ENCODE data around the gene PRH1. TPM values are rescaled to one million over a fixed set of nuclear protein-coding genes. Genes with fewer than 3 reads are reported as not detected.

The PRH1 gene
- total and polyA plus RNA-seq, 8 donors, result 1.5 to 77.6 (median 16.9) TPM

GRCh38 chr12:10873378-10873777 is 10.7 kb downstream of the PRH1 start:
- Histone ChIP-seq H3K4me3 (no peak overlapping the region), H3K4me1 (peaks cover 0 to 4% (median 0%) of the 10 kb centered on the region in 4 donors), H3K9me3 (peaks cover 0 to 4% (median 0%) of the 10 kb centered on the region in 4 donors), H3K27ac (no peak overlapping the region), H3K36me3 (peaks cover 5 to 18% (median 13%) of the 10 kb centered on the region in 4 donors), H3K27me3 (no peaks in the 10 kb centered on the region)
- 19 to 47% (median 39%) methylated on average over 2 of the region's 2 CpGs for WGBS, 5 donors
- no peak for DNase-seq
- no peak for TF ChIP-seq POLR2AphosphoS5 (IDR thresholded peaks at IDR 0.05)
- TF ChIP-seq EP300 (IDR thresholded peaks at IDR 0.05), result no peak
- TF ChIP-seq CTCF (IDR thresholded peaks at IDR 0.05), result no peak
- no peak for TF ChIP-seq POLR2A (IDR thresholded peaks at IDR 0.05)
- intact Hi-C loops (cut with DNase I; ENCODE audit: low total_unique reads), result no loop called here

- Histone ChIP-seq H3K9me3 (peaks cover 0 to 3% (median 0%) of the 10 kb centered on the region in 4 donors), H3K36me3 (no peaks in the 10 kb centered on the region), H3K27ac (no peak overlapping the region), H3K27me3 (no peaks in the 10 kb centered on the region), H3K4me1 (no peaks in the 10 kb centered on the region), H3K4me3 (no peak overlapping the region)
- WGBS, 5 donors, result 48 to 75% (median 57%) methylated on average over 2 of the region's 2 CpGs
- intact Hi-C loops (cut with DNase I; ENCODE audit: low total_unique reads), result no loop called here
- peak in 1 of 2 donors; percentile 22 for DNase-seq
- TF ChIP-seq EP300 (IDR thresholded peaks at IDR 0.05), result no peak
- no peak for TF ChIP-seq POLR2A (IDR thresholded peaks at IDR 0.05)
- peak in 1 of 7 experiments; percentile 24 for TF ChIP-seq CTCF (IDR thresholded peaks at IDR 0.05)
- TF ChIP-seq POLR2AphosphoS5 (IDR thresholded peaks at IDR 0.05), result no peak
Measured at GRCh38 chr12:10867381-10867780, 16.7 kb downstream of the PRH1 start.

GRCh38 chr12:10863512-10864218 is 20.4 kb downstream of the PRH1 start:
- 87 to 96% (median 95%) methylated on average over 2 of the region's 2 CpGs for WGBS, 5 donors
- Histone ChIP-seq H3K4me3 (no peak overlapping the region), H3K4me1 (no peaks in the 10 kb centered on the region), H3K36me3 (peaks cover 0 to 7% (median 5%) of the 10 kb centered on the region in 4 donors), H3K9me3 (peaks cover 0 to 17% (median 2%) of the 10 kb centered on the region in 4 donors), H3K27ac (no peak overlapping the region), H3K27me3 (no peaks in the 10 kb centered on the region)
- TF ChIP-seq POLR2A (IDR thresholded peaks at IDR 0.05), result no peak
- no peak for TF ChIP-seq POLR2AphosphoS5 (IDR thresholded peaks at IDR 0.05)
- TF ChIP-seq EP300 (IDR thresholded peaks at IDR 0.05), result no peak
- no peak for TF ChIP-seq CTCF (IDR thresholded peaks at IDR 0.05)
- intact Hi-C loops (cut with DNase I; ENCODE audit: low total_unique reads), result no loop called here
- no peak for DNase-seq

GRCh38 chr12:10861366-10861765 is 22.7 kb downstream of the PRH1 start:
- Histone ChIP-seq H3K27ac (no peak overlapping the region), H3K9me3 (peaks cover 0 to 35% (median 12%) of the 10 kb centered on the region in 4 donors), H3K36me3 (peaks cover 0 to 16% (median 9%) of the 10 kb centered on the region in 4 donors), H3K4me3 (no peak overlapping the region), H3K27me3 (no peaks in the 10 kb centered on the region), H3K4me1 (no peaks in the 10 kb centered on the region)
- WGBS, 5 donors, result 77 to 96% (median 87%) methylated on average over 2 of the region's 2 CpGs
- intact Hi-C loops (cut with DNase I; ENCODE audit: low total_unique reads), result no loop called here
- TF ChIP-seq CTCF (IDR thresholded peaks at IDR 0.05) (no peak), EP300 (IDR thresholded peaks at IDR 0.05) (no peak), POLR2A (IDR thresholded peaks at IDR 0.05) (no peak), POLR2AphosphoS5 (IDR thresholded peaks at IDR 0.05) (no peak)
- DNase-seq, result no peak

All from stomach (tissue), 9 donors.